BE2C (cell line): ENCODE data around the gene ELMO1.

Experiments used
- DNase-seq: peaks from one replicate; pipeline ENCODE4 v3.0.0-alpha.2; 2020
- H3K27me3 ChIP-seq: fragments of 250-450 bp; sonication (Bioruptor Pico); 2 replicates; pipeline ENCODE4 v1.5.1; 2020; ENCODE audit warnings: mild to moderate bottlenecking
- H3K36me3 ChIP-seq: fragments of 250-450 bp; sonication (Bioruptor Pico); 2 replicates; pipeline ENCODE4 v1.5.1; 2020; ENCODE audit warnings: mild to moderate bottlenecking
- H3K4me1 ChIP-seq: fragments of 250-450 bp; sonication (Bioruptor Pico); 2 replicates; pipeline ENCODE4 v1.5.1; 2020
- H3K4me3 ChIP-seq: 2 replicates; pipeline ENCODE4 v1.5.1; 2011; ENCODE audit warnings: low read depth, low read length
- H3K9me3 ChIP-seq: fragments of 250-450 bp; sonication (Bioruptor Pico); 2 replicates; pipeline ENCODE4 v1.5.1; 2020
- CTCF ChIP-seq: IDR thresholded peaks from 2 replicates; pipeline ENCODE4 v1.5.1; 2012; ENCODE audit warnings: mild to moderate bottlenecking, low read depth, low read length

The ELMO1 gene

GRCh38 chr7:37225285-37225969 lies 223.2 kb downstream of the ELMO1 start:
- Histone ChIP-seq H3K9me3 (no peaks in the 10 kb centered on the region), H3K4me3 (no peak overlapping the region), H3K27me3 (no peaks in the 10 kb centered on the region), H3K4me1 (no peaks in the 10 kb centered on the region), H3K36me3 (no peaks in the 10 kb centered on the region)
- TF ChIP-seq CTCF = no peak
- no peak for DNase-seq

DNA sequence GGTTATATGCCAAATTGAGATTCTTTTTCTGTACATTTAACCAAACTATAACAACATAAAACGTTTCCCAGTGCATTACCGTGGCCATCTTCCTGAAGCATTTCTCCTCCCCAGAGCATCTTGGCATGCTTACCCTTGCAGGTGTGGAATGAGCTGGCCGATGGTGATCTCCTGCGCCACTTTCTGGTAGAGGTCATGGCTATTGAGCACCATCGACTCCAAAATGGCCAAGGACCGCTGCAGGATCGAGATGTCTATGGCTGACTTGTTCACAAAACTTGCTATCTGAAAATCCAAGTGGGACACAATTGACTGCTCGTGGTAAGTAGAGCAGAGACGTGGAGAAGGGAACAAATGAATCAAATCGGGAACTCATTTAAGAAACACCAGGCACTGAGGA lies 223.9 kb downstream of the ELMO1 start:
- Histone ChIP-seq H3K4me3 (no peak overlapping the region), H3K27me3 (no peaks in the 10 kb centered on the region), H3K4me1 (no peaks in the 10 kb centered on the region), H3K36me3 (no peaks in the 10 kb centered on the region), H3K9me3 (no peaks in the 10 kb centered on the region)
- TF ChIP-seq CTCF = no peak
- DNase-seq = no peak

DNA sequence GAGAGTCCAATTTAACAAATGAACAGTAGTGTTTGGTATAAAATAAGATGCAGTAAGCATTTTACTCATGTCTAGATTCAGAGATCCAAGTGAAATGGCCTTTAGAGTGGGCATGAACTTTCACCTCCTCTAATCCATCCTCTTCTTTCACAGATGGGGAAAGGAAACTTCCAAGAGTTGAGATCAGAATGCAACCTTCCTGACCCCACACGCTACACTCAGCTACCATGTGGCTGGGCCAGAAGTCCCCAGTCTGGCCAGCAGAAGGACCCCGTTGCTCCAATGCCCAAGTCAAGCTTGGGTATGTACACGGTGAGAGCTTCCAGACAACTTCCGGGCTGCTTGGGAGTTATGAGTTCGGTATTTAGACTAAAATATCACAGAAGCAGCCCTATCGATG lies 228.0 kb downstream of the ELMO1 start:
- no peak overlapping the region for H3K4me3 ChIP-seq
- H3K27me3 ChIP-seq = no peaks in the 10 kb centered on the region
- no peaks in the 10 kb centered on the region for H3K9me3 ChIP-seq
- no peak for DNase-seq
- no peaks in the 10 kb centered on the region for H3K36me3 ChIP-seq
- TF ChIP-seq CTCF = no peak
- no peaks in the 10 kb centered on the region for H3K4me1 ChIP-seq

- H3K9me3 ChIP-seq = no peaks in the 10 kb centered on the region
- H3K27me3 ChIP-seq = no peaks in the 10 kb centered on the region
- no peak for TF ChIP-seq CTCF
- no peak for DNase-seq
- H3K4me1 ChIP-seq = no peaks in the 10 kb centered on the region
- H3K36me3 ChIP-seq = no peaks in the 10 kb centered on the region
- H3K4me3 ChIP-seq = no peak overlapping the region
These were observed 229.7 kb downstream of the ELMO1 start for GRCh38 chr7:37218956-37219355.

DNA sequence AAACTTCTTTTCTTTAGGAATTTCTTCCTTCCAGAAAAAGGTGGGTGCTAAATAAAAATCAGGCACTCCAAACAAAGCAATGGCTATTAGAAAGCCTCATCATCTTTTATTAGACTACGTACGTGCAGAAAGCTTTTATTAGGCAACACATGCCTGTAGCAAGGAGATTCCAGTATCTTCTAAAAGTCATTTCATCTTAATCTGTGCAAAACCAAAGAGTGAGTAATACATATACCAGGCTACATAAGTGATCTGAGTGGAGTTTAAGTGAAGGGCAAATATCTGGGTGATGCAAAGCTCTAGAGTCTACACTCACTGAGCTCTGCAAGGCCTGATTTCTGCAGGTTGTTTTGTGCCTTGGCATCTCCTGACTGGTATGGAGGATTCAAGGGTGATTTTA lies 231.7 kb downstream of the ELMO1 start:
- Histone ChIP-seq H3K4me3 (no peak overlapping the region), H3K4me1 (no peaks in the 10 kb centered on the region), H3K9me3 (no peaks in the 10 kb centered on the region), H3K27me3 (no peaks in the 10 kb centered on the region), H3K36me3 (no peaks in the 10 kb centered on the region)
- no peak for DNase-seq
- no peak for TF ChIP-seq CTCF

GRCh38 chr7:37216156-37216852 lies 232.4 kb downstream of the ELMO1 start:
- no peaks in the 10 kb centered on the region for H3K9me3 ChIP-seq
- no peaks in the 10 kb centered on the region for H3K27me3 ChIP-seq
- no peaks in the 10 kb centered on the region for H3K36me3 ChIP-seq
- no peak for DNase-seq
- H3K4me1 ChIP-seq = no peaks in the 10 kb centered on the region
- no peak overlapping the region for H3K4me3 ChIP-seq
- no peak for TF ChIP-seq CTCF
